OCI-LY1 (cell line): ENCODE data around the gene ITCH.
"Not testable (repeated sequence)": the region's sequence is repeated elsewhere in the genome, so short reads cannot be mapped to it uniquely, and the experiment has no call there.

Source experiments
- H2AFZ ChIP-seq: fragments of 200-600 bp; sonication (generic), shearing (Covaris generic); 2 replicates; pipeline ENCODE4 v1.6.0; 2014; ENCODE audit warnings: antibody characterized with exemption, mild to moderate bottlenecking, low read length
- H3F3A ChIP-seq: fragments of 200-600 bp; sonication (generic), shearing (Covaris generic); 2 replicates; pipeline ENCODE4 v1.6.0; 2014; ENCODE audit warnings: mild to moderate bottlenecking, antibody characterized with exemption, low read length, moderate library complexity; ENCODE audit not compliant: insufficient read depth
- H3K27ac ChIP-seq: fragments of 200-600 bp; sonication (generic); 2 replicates; pipeline ENCODE4 v1.5.1; 2014; ENCODE audit warnings: low read length, mixed run types, mild to moderate bottlenecking, low read depth; ENCODE audit not compliant: poor library complexity, severe bottlenecking
- H3K27me3 ChIP-seq: fragments of 200-600 bp; sonication (generic); 2 replicates; pipeline ENCODE4 v1.6.0; 2014; ENCODE audit warnings: antibody characterized with exemption, mild to moderate bottlenecking, low read length, moderate library complexity; ENCODE audit not compliant: insufficient read depth
- H3K36me3 ChIP-seq: fragments of 200-600 bp; sonication (generic); 2 replicates; pipeline ENCODE4 v1.6.1; 2014; ENCODE audit warnings: mild to moderate bottlenecking, antibody characterized with exemption, low read length, moderate library complexity, mixed read lengths; ENCODE audit not compliant: insufficient read depth
- H3K4me1 ChIP-seq: fragments of 200-600 bp; sonication (generic); 2 replicates; pipeline ENCODE4 v1.5.1; 2014; ENCODE audit warnings: mild to moderate bottlenecking, low read length, moderate library complexity; ENCODE audit not compliant: insufficient read depth, severe bottlenecking
- H3K4me2 ChIP-seq: fragments of 200-600 bp; sonication (generic), shearing (Covaris generic); 2 replicates; pipeline ENCODE4 v1.6.1; 2014; ENCODE audit warnings: low read length
- H3K4me3 ChIP-seq: fragments of 200-600 bp; sonication (generic); 2 replicates; pipeline ENCODE4 v1.5.1; 2014; ENCODE audit warnings: low read length, low read depth, mild to moderate bottlenecking, mixed read lengths; ENCODE audit not compliant: poor library complexity, severe bottlenecking
- H3K79me2 ChIP-seq: fragments of 200-600 bp; shearing (Covaris generic); 2 replicates; pipeline ENCODE4 v1.6.1; 2016; ENCODE audit warnings: mixed run types, low read length, mixed read lengths; ENCODE audit not compliant: insufficient read depth
- H3K9ac ChIP-seq: fragments of 200-600 bp; sonication (generic), shearing (Covaris generic); 2 replicates; pipeline ENCODE4 v1.6.1; 2014; ENCODE audit warnings: mild to moderate bottlenecking, low read length, mixed read lengths
- H3K9me2 ChIP-seq: fragments of 200-600 bp; sonication (generic), shearing (Covaris generic); 2 replicates; pipeline ENCODE4 v1.6.1; 2014; ENCODE audit warnings: low read depth, mild to moderate bottlenecking, low read length, mixed read lengths
- H3K9me3 ChIP-seq: fragments of 200-600 bp; shearing (Covaris generic); 2 replicates; pipeline ENCODE4 v1.6.1; 2014; ENCODE audit warnings: low read length, mixed read lengths
- H4K20me1 ChIP-seq: fragments of 200-600 bp; sonication (generic), shearing (Covaris generic); 2 replicates; pipeline ENCODE4 v1.6.0; 2016; ENCODE audit warnings: mild to moderate bottlenecking, low read length; ENCODE audit not compliant: insufficient read depth
- CTCF ChIP-seq: fragments of 200-600 bp; sonication (generic), shearing (Covaris generic); IDR thresholded peaks from 2 replicates; pipeline ENCODE4 v1.5.1; 2017; ENCODE audit warnings: mild to moderate bottlenecking, antibody characterized with exemption, low read length, moderate library complexity, mixed read lengths
- EZH2 ChIP-seq: fragments of 200-600 bp; sonication (generic), shearing (Covaris generic); IDR thresholded peaks from 2 replicates; pipeline ENCODE4 v1.8.0; 2017; ENCODE audit warnings: borderline replicate concordance, mixed run types, mild to moderate bottlenecking, antibody characterized with exemption, low read length, moderate library complexity, mixed read lengths

Gene ITCH

GRCh38 chr20:34334654-34335407 lies 28.2 kb upstream of the ITCH start:
- peaks cover 29% of the 10 kb centered on the region for H3K4me1 ChIP-seq
- H3K36me3 ChIP-seq = no peaks in the 10 kb centered on the region; the same call in 1 of the 2 replicates
- H2AFZ ChIP-seq = no peak overlapping the region
- no peak overlapping the region for H3K4me2 ChIP-seq
- H3K4me3 ChIP-seq = no peak overlapping the region
- no peaks in the 10 kb centered on the region for H3K79me2 ChIP-seq
- no peaks in the 10 kb centered on the region for H3K27me3 ChIP-seq
- no peaks in the 10 kb centered on the region; the same call in 1 of the 2 replicates for H3F3A ChIP-seq
- peaks cover 8% of the 10 kb centered on the region for H3K9me3 ChIP-seq
- H3K27ac ChIP-seq = no peak overlapping the region
- no peaks in the 10 kb centered on the region for H3K9me2 ChIP-seq
- no peaks in the 10 kb centered on the region for H4K20me1 ChIP-seq
- TF ChIP-seq EZH2 (no peak), CTCF (no peak)
- no peak overlapping the region for H3K9ac ChIP-seq

- Histone ChIP-seq H3K4me1 (peaks cover 32% of the 10 kb centered on the region), H3K79me2 (no peaks in the 10 kb centered on the region), H3K27ac (peak overlapping the region; percentile 89), H3K9ac (no peak overlapping the region; the same call in 1 of the 2 replicates), H3K27me3 (no peaks in the 10 kb centered on the region), H2AFZ (peak overlapping the region; percentile 18; the same call in 1 of the 2 replicates), H3K9me3 (peaks cover 2% of the 10 kb centered on the region; the same call in 1 of the 2 replicates), H3K36me3 (no peaks in the 10 kb centered on the region), H3K4me3 (peak overlapping the region; percentile 67), H3K9me2 (no peaks in the 10 kb centered on the region), H3F3A (peaks cover 4% of the 10 kb centered on the region), H3K4me2 (peak overlapping the region; percentile 78), H4K20me1 (no peaks in the 10 kb centered on the region)
- TF ChIP-seq CTCF = no peak
- TF ChIP-seq EZH2 = no peak
Measured at GRCh38 chr20:34337544-34337943, 25.5 kb upstream of the ITCH start.

- H3K27ac ChIP-seq = peak overlapping the region; percentile 89
- H3K4me2 ChIP-seq = peak overlapping the region; percentile 78
Measured at GRCh38 chr20:34337982-34338726, 24.9 kb upstream of the ITCH start.

GRCh38 chr20:34340726-34341125 lies 22.3 kb upstream of the ITCH start:
- H4K20me1 ChIP-seq, H3K79me2 ChIP-seq, H3K36me3 ChIP-seq, H3K4me2 ChIP-seq, H3K9ac ChIP-seq, H2AFZ ChIP-seq, H3K4me3 ChIP-seq, H3F3A ChIP-seq, H3K27me3 ChIP-seq, H3K9me2 ChIP-seq, H3K9me3 ChIP-seq: not testable (repeated sequence)
- H3K27ac ChIP-seq = peak overlapping the region; percentile 89
- peaks cover 27% of the 10 kb centered on the region for H3K4me1 ChIP-seq

More at GRCh38 chr20:34337982-34338726, 24.9 kb upstream of the ITCH start:
- H3K9me3 ChIP-seq = no peaks in the 10 kb centered on the region
- H3K27me3 ChIP-seq = no peaks in the 10 kb centered on the region
- H3K79me2 ChIP-seq = no peaks in the 10 kb centered on the region
- H3K4me3 ChIP-seq = peak overlapping the region; percentile 67
- no peak for TF ChIP-seq EZH2
- TF ChIP-seq CTCF = no peak
- no peaks in the 10 kb centered on the region for H3K36me3 ChIP-seq
- peaks cover 32% of the 10 kb centered on the region for H3K4me1 ChIP-seq
- peak overlapping the region; percentile 72 for H3K9ac ChIP-seq
- H3F3A ChIP-seq = peaks cover 4% of the 10 kb centered on the region
- H3K9me2 ChIP-seq = no peaks in the 10 kb centered on the region
- H2AFZ ChIP-seq = peak overlapping the region; percentile 48; the same call in 1 of the 2 replicates
- no peaks in the 10 kb centered on the region for H4K20me1 ChIP-seq

GRCh38 chr20:34341199-34341598 lies 21.9 kb upstream of the ITCH start:
- not testable (repeated sequence) for H3F3A ChIP-seq, H3K9ac ChIP-seq, H2AFZ ChIP-seq, H3K9me3 ChIP-seq, H4K20me1 ChIP-seq, H3K27me3 ChIP-seq, H3K36me3 ChIP-seq, H3K4me2 ChIP-seq, H3K9me2 ChIP-seq, H3K79me2 ChIP-seq, H3K4me3 ChIP-seq
- Histone ChIP-seq H3K4me1 (peaks cover 27% of the 10 kb centered on the region), H3K27ac (peak overlapping the region; percentile 89)
